ENCODE data around the gene ZNF79.

ZNF79 gene

GRCh38 chr9:127430415-127430814 lies 6.2 kb downstream of the ZNF79 start:
- DNase-seq = no peak

GRCh38 chr9:127437497-127438264 lies 13.5 kb downstream of the ZNF79 start:
- DNase-seq = no peak

GRCh38 chr9:127438394-127438793 lies 14.2 kb downstream of the ZNF79 start:
- no peak for DNase-seq

GRCh38 chr9:127444283-127444920 lies 20.2 kb downstream of the ZNF79 start:
- DNase-seq = no peak

GRCh38 chr9:127444921-127445850 lies 21.0 kb downstream of the ZNF79 start:
- DNase-seq = no peak

GRCh38 chr9:127445851-127446712 lies 21.9 kb downstream of the ZNF79 start:
- DNase-seq = no peak

- no peak for DNase-seq
These were observed 22.7 kb downstream of the ZNF79 start for GRCh38 chr9:127446713-127447415.

- DNase-seq = no peak
These were observed 23.4 kb downstream of the ZNF79 start for GRCh38 chr9:127447416-127448111.

GRCh38 chr9:127448112-127448805 lies 24.1 kb downstream of the ZNF79 start:
- DNase-seq = no peak

GRCh38 chr9:127449332-127449966 lies 25.3 kb downstream of the ZNF79 start:
- DNase-seq = no peak

GRCh38 chr9:127450243-127450760 lies 26.1 kb downstream of the ZNF79 start:
- DNase-seq = no peak

- DNase-seq = peak; percentile 80
These were observed 26.8 kb downstream of the ZNF79 start, which contains the start of the genes LRSAM1 and RPL12 for GRCh38 chr9:127450830-127451607. Gene LRSAM1 (plus strand): TSS chr9:127451510. CDS start chr9:127454528, 3,018 bp downstream. Gene RPL12 (minus strand): TSS chr9:127451406. CDS start chr9:127451317, 89 bp downstream.

GRCh38 chr9:127451608-127451857 lies 27.4 kb downstream of the ZNF79 start:
- DNase-seq = no peak

- DNase-seq = peak; percentile 19 to 36
These were observed 27.9 kb downstream of the ZNF79 start for GRCh38 chr9:127451858-127452656.

GRCh38 chr9:127452691-127453090 lies 28.5 kb downstream of the ZNF79 start:
- DNase-seq = no peak

GRCh38 chr9:127455324-127455992 lies 31.3 kb downstream of the ZNF79 start:
- peak; percentile 84 to 91 for DNase-seq

- no peak for DNase-seq
These were observed 33.2 kb downstream of the ZNF79 start for GRCh38 chr9:127457191-127457878.

Data from AML-193 (cell line).